ENCODE measurements around the gene ECT2. TPM values are rescaled to one million over a fixed set of nuclear protein-coding genes. Genes with fewer than 3 reads are reported as not detected.

Gene ECT2
- total RNA-seq, 1 experiment from 2014 or later: 77.4 TPM

DNA sequence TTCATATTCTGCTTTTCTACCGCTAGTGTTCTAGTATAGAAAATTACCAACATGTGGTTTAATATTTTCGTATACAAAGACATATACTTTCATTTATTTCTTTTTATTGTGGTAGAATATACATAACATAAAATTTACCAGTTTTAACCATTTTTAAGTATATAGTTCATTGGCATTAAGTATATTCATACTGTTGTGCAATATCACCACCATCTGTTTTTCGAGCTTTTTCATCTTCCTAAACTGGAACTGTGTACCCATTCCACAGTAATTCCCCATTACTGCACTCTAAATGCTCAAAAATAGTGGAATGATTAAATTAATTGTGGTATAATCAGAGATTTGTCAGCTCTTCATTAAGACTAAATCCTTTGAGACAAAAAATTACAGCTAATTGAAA lies 62.9 kb downstream of the ECT2 start:
- ATAC-seq (no peak), DNase-seq (no peak)
- POLR2A ChIA-PET (ENCODE audit: unreplicated experiment): no interaction called here
- Histone ChIP-seq H3K9ac (ENCODE audit: low read length) (no peak overlapping the region), H3F3A (ENCODE audit: low read length, unreplicated experiment) (peaks cover 4% of the 10 kb centered on the region), H3K79me2 (ENCODE audit: low read length) (no peaks in the 10 kb centered on the region), H3K9me3 (ENCODE audit: low read length) (no peaks in the 10 kb centered on the region), H3K27me3 (ENCODE audit: low read length) (no peaks in the 10 kb centered on the region), H3K27ac (ENCODE audit: low read length) (no peak overlapping the region), H4K20me1 (ENCODE audit: low read length) (0 out of 2 replicates have a peak, but pooled peaks cover 5% of the 10 kb centered on the region), H3K9me2 (replicated peaks; ENCODE audit: low read length) (no peaks in the 10 kb centered on the region), H3K4me3 (ENCODE audit: low read length) (no peak overlapping the region), H3K4me2 (ENCODE audit: low read length) (no peak overlapping the region), H3K36me3 (ENCODE audit: low read depth, low read length) (peaks cover 62% of the 10 kb centered on the region), H3K4me1 (ENCODE audit: insufficient read depth, low read length) (no peaks in the 10 kb centered on the region), H2AFZ (ENCODE audit: low read length) (no peak overlapping the region)
- TF ChIP-seq EZH2phosphoT487 (IDR thresholded peaks at IDR 0.05; ENCODE audit: borderline replicate concordance, low read length): no peak
- TF ChIP-seq, protein P1, sequence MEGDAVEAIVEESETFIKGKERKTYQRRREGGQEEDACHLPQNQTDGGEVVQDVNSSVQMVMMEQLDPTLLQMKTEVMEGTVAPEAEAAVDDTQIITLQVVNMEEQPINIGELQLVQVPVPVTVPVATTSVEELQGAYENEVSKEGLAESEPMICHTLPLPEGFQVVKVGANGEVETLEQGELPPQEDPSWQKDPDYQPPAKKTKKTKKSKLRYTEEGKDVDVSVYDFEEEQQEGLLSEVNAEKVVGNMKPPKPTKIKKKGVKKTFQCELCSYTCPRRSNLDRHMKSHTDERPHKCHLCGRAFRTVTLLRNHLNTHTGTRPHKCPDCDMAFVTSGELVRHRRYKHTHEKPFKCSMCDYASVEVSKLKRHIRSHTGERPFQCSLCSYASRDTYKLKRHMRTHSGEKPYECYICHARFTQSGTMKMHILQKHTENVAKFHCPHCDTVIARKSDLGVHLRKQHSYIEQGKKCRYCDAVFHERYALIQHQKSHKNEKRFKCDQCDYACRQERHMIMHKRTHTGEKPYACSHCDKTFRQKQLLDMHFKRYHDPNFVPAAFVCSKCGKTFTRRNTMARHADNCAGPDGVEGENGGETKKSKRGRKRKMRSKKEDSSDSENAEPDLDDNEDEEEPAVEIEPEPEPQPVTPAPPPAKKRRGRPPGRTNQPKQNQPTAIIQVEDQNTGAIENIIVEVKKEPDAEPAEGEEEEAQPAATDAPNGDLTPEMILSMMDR (conservative IDR thresholded peaks at IDR 0.05; ENCODE audit: low read depth, low read length): no peak
- no peak for TF ChIP-seq EZH2 (IDR thresholded peaks at IDR 0.05; ENCODE audit: low read length, unreplicated experiment)
- CTCF ChIA-PET: no interaction called here
- no TSS peak for BruUV-seq (replicated peaks)
- intact Hi-C loops (cut with micrococcal nuclease): no loop called here

DNA sequence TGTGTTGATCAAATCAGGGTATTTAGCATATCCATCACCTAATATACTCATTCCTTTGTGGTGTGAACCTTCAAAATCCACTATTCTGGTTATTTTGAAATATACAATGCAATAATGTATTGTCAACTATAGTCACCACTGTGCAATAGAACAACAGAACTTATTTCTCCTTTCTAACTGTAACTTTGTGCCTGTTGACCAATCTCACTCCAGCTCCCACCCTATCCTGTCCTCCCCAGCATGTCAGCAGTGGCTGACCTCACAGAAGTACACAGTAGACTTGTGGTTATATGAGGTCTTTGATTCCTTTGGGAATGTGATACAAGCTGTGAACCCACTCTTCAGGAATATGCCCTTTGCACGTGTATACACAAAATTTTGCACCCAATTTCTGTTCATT lies 64.2 kb downstream of the ECT2 start:
- POLR2A ChIA-PET (ENCODE audit: unreplicated experiment): no interaction called here
- H3K9me3 ChIP-seq (ENCODE audit: low read length): no peaks in the 10 kb centered on the region
- no peak overlapping the region for H2AFZ ChIP-seq (ENCODE audit: low read length)
- intact Hi-C loops (cut with micrococcal nuclease): no loop called here
- H3K4me3 ChIP-seq (ENCODE audit: low read length): no peak overlapping the region
- ATAC-seq (no peak), DNase-seq (no peak)
- CTCF ChIA-PET: no interaction called here
- H3K4me1 ChIP-seq (ENCODE audit: insufficient read depth, low read length): no peaks in the 10 kb centered on the region
- no peak overlapping the region for H3K9ac ChIP-seq (ENCODE audit: low read length)
- no peaks in the 10 kb centered on the region for H3F3A ChIP-seq (ENCODE audit: low read length, unreplicated experiment)
- BruUV-seq (replicated peaks): no TSS peak
- peaks cover 56% of the 10 kb centered on the region for H3K36me3 ChIP-seq (ENCODE audit: low read depth, low read length)
- no peaks in the 10 kb centered on the region for H3K79me2 ChIP-seq (ENCODE audit: low read length)
- TF ChIP-seq EZH2 (IDR thresholded peaks at IDR 0.05; ENCODE audit: low read length, unreplicated experiment): no peak
- TF ChIP-seq, protein P1 (conservative IDR thresholded peaks at IDR 0.05; ENCODE audit: low read depth, low read length): no peak
- no peak for TF ChIP-seq EZH2phosphoT487 (IDR thresholded peaks at IDR 0.05; ENCODE audit: borderline replicate concordance, low read length)
- H4K20me1 ChIP-seq (ENCODE audit: low read length): 0 out of 2 replicates have a peak, but pooled peaks cover 5% of the 10 kb centered on the region
- H3K27me3 ChIP-seq (ENCODE audit: low read length): no peaks in the 10 kb centered on the region
- H3K27ac ChIP-seq (ENCODE audit: low read length): no peak overlapping the region
- H3K9me2 ChIP-seq (replicated peaks; ENCODE audit: low read length): no peaks in the 10 kb centered on the region
- no peak overlapping the region for H3K4me2 ChIP-seq (ENCODE audit: low read length)

DNA sequence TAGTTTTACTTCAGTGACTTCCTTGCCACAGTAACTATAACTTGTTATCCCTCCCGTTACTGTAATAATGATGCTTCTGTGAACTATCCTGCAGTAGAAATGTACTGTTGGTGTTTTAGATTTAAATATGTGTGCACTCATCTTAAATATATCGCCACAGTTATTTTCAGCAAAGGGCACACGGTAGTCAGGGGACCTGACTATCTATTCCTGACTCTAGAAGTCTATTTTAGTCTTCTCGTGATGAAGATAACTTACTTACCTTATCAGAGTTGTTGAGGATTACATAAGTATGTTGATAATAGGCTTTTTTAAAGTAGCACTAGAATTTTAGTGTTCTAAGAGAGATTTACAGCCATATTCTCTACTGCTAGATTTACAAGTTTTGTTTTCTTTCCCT lies 65.3 kb downstream of the ECT2 start:
- Histone ChIP-seq H3K27ac (ENCODE audit: low read length) (no peak overlapping the region), H3K9ac (ENCODE audit: low read length) (no peak overlapping the region), H3F3A (ENCODE audit: low read length, unreplicated experiment) (no peaks in the 10 kb centered on the region), H3K9me2 (replicated peaks; ENCODE audit: low read length) (no peaks in the 10 kb centered on the region), H4K20me1 (ENCODE audit: low read length) (0 out of 2 replicates have a peak, but pooled peaks cover 5% of the 10 kb centered on the region), H3K27me3 (ENCODE audit: low read length) (no peaks in the 10 kb centered on the region), H3K79me2 (ENCODE audit: low read length) (no peaks in the 10 kb centered on the region), H3K36me3 (ENCODE audit: low read depth, low read length) (peaks cover 58% of the 10 kb centered on the region), H3K4me2 (ENCODE audit: low read length) (no peak overlapping the region), H3K9me3 (ENCODE audit: low read length) (no peaks in the 10 kb centered on the region), H2AFZ (ENCODE audit: low read length) (no peak overlapping the region), H3K4me1 (ENCODE audit: insufficient read depth, low read length) (no peaks in the 10 kb centered on the region), H3K4me3 (ENCODE audit: low read length) (no peak overlapping the region)
- ATAC-seq (no peak), DNase-seq (no peak)
- ChIA-PET POLR2A (ENCODE audit: unreplicated experiment) (no interaction called here), CTCF (no interaction called here)
- no TSS peak for BruUV-seq (replicated peaks)
- TF ChIP-seq, protein P1 (conservative IDR thresholded peaks at IDR 0.05; ENCODE audit: low read depth, low read length): no peak
- TF ChIP-seq EZH2 (IDR thresholded peaks at IDR 0.05; ENCODE audit: low read length, unreplicated experiment) (no peak), EZH2phosphoT487 (IDR thresholded peaks at IDR 0.05; ENCODE audit: borderline replicate concordance, low read length) (no peak)
- intact Hi-C loops (cut with micrococcal nuclease): no loop called here

Data from PC-3 (cell line).